HUDEP-2 (cell line): Measurements from ENCODE around the gene LUC7L2.
A peak's percentile ranks its signal among the peaks of the same experiment; 100 is the strongest.
"Not testable (repeated sequence)": the region's sequence is repeated elsewhere in the genome, so short reads cannot be mapped to it uniquely, and the experiment has no call there.

Source experiments
- DNase-seq, 76 experiments: peaks; one replicate each; lab custom pipeline; 2025; ENCODE audit not compliant: unreplicated experiment in 76 of 76; lab: John Stamatoyannopoulos, UW

LUC7L2 gene

GRCh38 chr7:139439375-139439774 lies 79.7 kb downstream of the LUC7L2 start:
- no peak for DNase-seq

GRCh38 chr7:139441961-139442360 lies 82.3 kb downstream of the LUC7L2 start:
- no peak for DNase-seq

GRCh38 chr7:139446051-139446890 lies 86.6 kb downstream of the LUC7L2 start:
- no peak for DNase-seq

GRCh38 chr7:139450851-139451250 lies 91.2 kb downstream of the LUC7L2 start:
- DNase-seq, result no peak

- peak in 1 of 76 experiments; percentile 4 for DNase-seq
These were observed 91.9 kb downstream of the LUC7L2 start for GRCh38 chr7:139451638-139452037.

- DNase-seq, result peak in 7 of 76 experiments; percentile 8 to 24 (median 14)
These were observed 93.4 kb downstream of the LUC7L2 start for GRCh38 chr7:139452958-139453672.

- no peak for DNase-seq
These were observed 94.1 kb downstream of the LUC7L2 start for GRCh38 chr7:139453673-139454321.

- no peak for DNase-seq
These were observed 96.1 kb downstream of the LUC7L2 start for GRCh38 chr7:139455789-139456188.

- no peak for DNase-seq
These were observed 96.8 kb downstream of the LUC7L2 start for GRCh38 chr7:139456511-139456910.

- peak in 2 of 76 experiments; percentile 3 to 11 for DNase-seq
These were observed 97.7 kb downstream of the LUC7L2 start for GRCh38 chr7:139457153-139457946.

GRCh38 chr7:139463421-139463820 lies 103.7 kb downstream of the LUC7L2 start:
- not testable (repeated sequence) for DNase-seq

- not testable (repeated sequence) for DNase-seq
These were observed 104.8 kb downstream of the LUC7L2 start for GRCh38 chr7:139464511-139464910.

- DNase-seq, result not testable (repeated sequence)
These were observed 105.4 kb downstream of the LUC7L2 start for GRCh38 chr7:139465072-139465471.

GRCh38 chr7:139467729-139468128 lies 108.0 kb downstream of the LUC7L2 start:
- DNase-seq, result not testable (repeated sequence)

GRCh38 chr7:139468281-139468680 lies 108.6 kb downstream of the LUC7L2 start:
- DNase-seq, result not testable (repeated sequence)

GRCh38 chr7:139471740-139472353 lies 112.2 kb downstream of the LUC7L2 start:
- no peak for DNase-seq
